Measurements from ENCODE around the gene HOXB3. TPM values are rescaled to one million over a fixed set of nuclear protein-coding genes. Genes with fewer than 3 reads are reported as not detected.

HOXB3 gene
- total and polyA plus RNA-seq, 10 donors = 3.6 to 23.1 (median 8.8) TPM

DNA sequence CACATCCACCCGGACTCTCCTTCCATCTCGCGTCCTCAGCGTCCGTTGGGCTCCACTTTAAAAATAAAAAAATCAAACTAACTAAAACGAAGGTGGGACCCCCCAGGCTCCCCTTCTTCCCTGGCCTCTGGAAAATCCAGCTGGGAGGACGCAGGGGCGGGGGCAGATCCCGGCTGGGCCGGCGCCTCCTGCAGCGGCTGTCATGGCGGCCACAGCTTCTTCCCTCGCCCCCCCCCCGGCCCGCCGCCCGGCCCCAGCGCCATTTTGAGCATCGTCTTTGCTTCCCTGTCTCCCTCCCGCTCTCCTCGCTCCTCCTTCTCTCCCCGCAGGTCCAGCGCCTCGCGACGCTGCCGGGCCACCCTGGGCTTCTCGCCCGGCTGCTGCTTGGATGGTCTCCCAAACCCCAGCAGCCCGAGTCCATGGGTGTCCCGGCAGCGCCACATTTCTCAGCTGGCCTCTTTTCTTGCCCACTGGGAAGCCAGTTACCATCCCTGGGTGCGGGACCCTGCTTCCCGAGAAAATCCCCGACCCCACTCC is 48.4 kb downstream of the HOXB3 start:
- DNase-seq = no peak
- H3K4me3 ChIP-seq = peak overlapping the region; percentile 48 to 79 (median 67)
- TF ChIP-seq POLR2AphosphoS5 (IDR thresholded peaks at IDR 0.05) = peak in 2 of 3 donors; percentile 44 to 60
- no peak for TF ChIP-seq POLR2A (IDR thresholded peaks at IDR 0.05)
- H3K27ac ChIP-seq = peak overlapping the region; percentile 85 to 94 (median 88)
- H3K4me1 ChIP-seq = peaks cover 2 to 69% (median 43%) of the 10 kb centered on the region in 6 donors
- no peaks in the 10 kb centered on the region for H3K36me3 ChIP-seq
- whole genome bisulfite sequencing, 5 donors = 1 to 12% (median 4%) methylated on average over 20 to 35 of the region's 36 CpGs
- H3K27me3 ChIP-seq (replicated peaks in 1 of 7) = peaks cover 0 to 85% (median 37%) of the 10 kb centered on the region in 7 donors
- intact Hi-C loops (cut with DNase I; ENCODE audit: low total_unique reads) = no loop called here
- no peaks in the 10 kb centered on the region for H3K9me3 ChIP-seq

DNA sequence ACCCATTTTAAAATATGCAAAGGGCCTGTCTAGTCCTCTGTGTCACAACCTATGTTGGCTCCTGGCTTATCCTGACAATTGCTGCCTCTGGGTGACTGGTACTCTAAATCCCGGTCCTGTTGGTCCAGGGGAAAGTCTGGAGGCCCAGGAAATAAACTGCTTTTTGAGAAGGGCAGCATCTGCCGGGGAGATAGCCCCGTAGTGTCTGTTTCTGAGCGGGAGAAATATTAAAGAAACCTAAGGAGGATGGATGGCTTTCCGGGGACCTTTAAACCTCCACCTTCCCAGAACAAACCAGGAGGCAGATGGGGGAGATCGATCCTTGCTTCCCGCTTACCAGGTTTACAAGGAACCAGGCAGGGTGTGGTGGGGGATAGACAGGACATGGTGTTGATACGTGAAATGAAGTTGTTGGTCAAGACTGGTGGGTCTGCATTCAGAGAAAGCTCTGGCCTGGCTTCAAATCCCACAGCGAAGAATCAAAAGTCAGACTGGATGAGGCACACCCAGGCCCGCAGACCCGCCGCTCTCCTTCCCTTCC is 48.9 kb downstream of the HOXB3 start:
- H3K36me3 ChIP-seq = no peaks in the 10 kb centered on the region
- H3K9me3 ChIP-seq = no peaks in the 10 kb centered on the region
- H3K4me1 ChIP-seq = peaks cover 2 to 64% (median 43%) of the 10 kb centered on the region in 6 donors
- H3K27ac ChIP-seq = peak overlapping the region; percentile 85 to 94 (median 88)
- peaks cover 0 to 80% (median 37%) of the 10 kb centered on the region in 7 donors for H3K27me3 ChIP-seq (replicated peaks in 1 of 7)
- no peak for DNase-seq
- WGBS, 5 donors = 34 to 49% (median 37%) methylated on average over 12 of the region's 12 CpGs
- TF ChIP-seq POLR2AphosphoS5 (IDR thresholded peaks at IDR 0.05) (no peak), POLR2A (IDR thresholded peaks at IDR 0.05) (no peak)
- TF ChIP-seq, protein P1, sequence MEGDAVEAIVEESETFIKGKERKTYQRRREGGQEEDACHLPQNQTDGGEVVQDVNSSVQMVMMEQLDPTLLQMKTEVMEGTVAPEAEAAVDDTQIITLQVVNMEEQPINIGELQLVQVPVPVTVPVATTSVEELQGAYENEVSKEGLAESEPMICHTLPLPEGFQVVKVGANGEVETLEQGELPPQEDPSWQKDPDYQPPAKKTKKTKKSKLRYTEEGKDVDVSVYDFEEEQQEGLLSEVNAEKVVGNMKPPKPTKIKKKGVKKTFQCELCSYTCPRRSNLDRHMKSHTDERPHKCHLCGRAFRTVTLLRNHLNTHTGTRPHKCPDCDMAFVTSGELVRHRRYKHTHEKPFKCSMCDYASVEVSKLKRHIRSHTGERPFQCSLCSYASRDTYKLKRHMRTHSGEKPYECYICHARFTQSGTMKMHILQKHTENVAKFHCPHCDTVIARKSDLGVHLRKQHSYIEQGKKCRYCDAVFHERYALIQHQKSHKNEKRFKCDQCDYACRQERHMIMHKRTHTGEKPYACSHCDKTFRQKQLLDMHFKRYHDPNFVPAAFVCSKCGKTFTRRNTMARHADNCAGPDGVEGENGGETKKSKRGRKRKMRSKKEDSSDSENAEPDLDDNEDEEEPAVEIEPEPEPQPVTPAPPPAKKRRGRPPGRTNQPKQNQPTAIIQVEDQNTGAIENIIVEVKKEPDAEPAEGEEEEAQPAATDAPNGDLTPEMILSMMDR (IDR thresholded peaks at IDR 0.05 in 8 of 11, conservative IDR thresholded peaks at IDR 0.05 in 3 of 11) = no peak
- intact Hi-C loops (cut with DNase I; ENCODE audit: low total_unique reads) = no loop called here
- H3K4me3 ChIP-seq = peak overlapping the region; percentile 48 to 79 (median 67)

DNA sequence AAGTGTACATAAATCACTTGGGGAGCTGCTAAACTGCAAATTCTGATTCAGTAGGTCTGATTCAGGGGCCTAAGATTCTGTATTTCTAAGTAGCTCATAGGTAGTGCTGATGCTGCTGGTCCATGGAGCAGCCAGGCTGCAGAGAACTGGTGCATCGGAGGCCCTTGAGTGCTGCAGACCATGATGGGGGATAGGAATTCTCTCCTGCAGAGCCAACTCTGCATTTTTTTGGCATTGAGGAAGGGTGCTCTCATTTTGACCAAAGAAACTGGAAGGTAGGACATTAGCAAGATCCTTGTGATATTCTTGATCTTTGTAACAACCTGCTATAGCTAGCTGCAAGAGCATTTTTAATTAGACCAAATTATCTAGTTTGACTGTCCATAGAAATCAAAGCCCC is 49.8 kb downstream of the HOXB3 start:
- no peaks in the 10 kb centered on the region for H3K9me3 ChIP-seq
- peak overlapping the region in 5 of 8 donors; percentile 88 to 94 (median 89) for H3K27ac ChIP-seq
- no peaks in the 10 kb centered on the region for H3K36me3 ChIP-seq
- no peak for DNase-seq
- intact Hi-C loops (cut with DNase I; ENCODE audit: low total_unique reads) = no loop called here
- H3K4me3 ChIP-seq = no peak overlapping the region
- H3K27me3 ChIP-seq (replicated peaks in 1 of 7) = peaks cover 0 to 71% (median 37%) of the 10 kb centered on the region in 7 donors
- TF ChIP-seq POLR2A (IDR thresholded peaks at IDR 0.05) = no peak
- no peak for TF ChIP-seq POLR2AphosphoS5 (IDR thresholded peaks at IDR 0.05)
- TF ChIP-seq, protein P1 (IDR thresholded peaks at IDR 0.05 in 8 of 11, conservative IDR thresholded peaks at IDR 0.05 in 3 of 11) = no peak
- H3K4me1 ChIP-seq = peaks cover 2 to 55% (median 38%) of the 10 kb centered on the region in 6 donors
- 70 to 94% (median 90%) methylated on average over 1 of the region's 1 CpG for WGBS, 5 donors

DNA sequence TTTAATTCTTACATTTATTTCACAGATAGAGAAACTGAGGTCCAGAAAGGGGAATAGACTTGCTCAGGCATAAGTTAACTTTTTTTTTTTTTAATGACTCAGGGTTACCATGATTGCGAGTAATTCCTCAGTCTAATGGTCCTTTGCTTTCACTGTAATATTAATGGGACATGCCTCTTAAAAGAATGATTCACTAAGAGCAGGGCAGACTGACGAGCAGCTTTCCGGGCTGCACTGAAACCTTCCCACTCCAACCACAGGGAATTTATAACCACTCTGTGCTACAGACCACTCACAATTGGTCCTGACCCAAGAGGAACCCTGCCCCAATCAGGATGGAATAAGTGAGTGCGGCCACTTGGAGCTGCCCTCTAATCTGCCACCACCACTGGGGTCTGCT is 50.9 kb downstream of the HOXB3 start:
- no peak for DNase-seq
- Histone ChIP-seq H3K27me3 (replicated peaks in 1 of 7) (peaks cover 0 to 60% (median 31%) of the 10 kb centered on the region in 7 donors), H3K9me3 (no peaks in the 10 kb centered on the region), H3K27ac (peak overlapping the region in 6 of 8 donors; percentile 4 to 94 (median 88)), H3K36me3 (no peaks in the 10 kb centered on the region), H3K4me1 (peaks cover 2 to 44% (median 31%) of the 10 kb centered on the region in 6 donors), H3K4me3 (no peak overlapping the region)
- intact Hi-C loops (cut with DNase I; ENCODE audit: low total_unique reads) = no loop called here
- 70 to 80% (median 75%) methylated on average over 4 of the region's 4 CpGs for WGBS, 5 donors
- no peak for TF ChIP-seq POLR2A (IDR thresholded peaks at IDR 0.05)
- TF ChIP-seq, protein P1 (IDR thresholded peaks at IDR 0.05 in 8 of 11, conservative IDR thresholded peaks at IDR 0.05 in 3 of 11) = no peak
- TF ChIP-seq POLR2AphosphoS5 (IDR thresholded peaks at IDR 0.05) = peak in 2 of 3 donors; percentile 58 to 67

Data from spleen (tissue), 11 donors.